Stimulated activated memory B cell treated with anti-CD40 and anti-IgM and Interleukin-4, amounts not matched to agents 10 μg/mL and 1 μg/mL and 100 μg/mL, for 72 hours (primary cell): Measurements from ENCODE around the gene UCP3.

Source experiments
- ATAC-seq: fragments of 150-1000 bp; cut with Tn5 transposase; 2 replicates; pipeline ENCODE4 v1.10.0; 2021
- H3K27ac Mint-ChIP-seq: one replicate; pipeline ENCODE4 v1.8.0; 2022; ENCODE audit warnings: mild to moderate bottlenecking, mixed read lengths
- H3K27me3 Mint-ChIP-seq: one replicate; pipeline ENCODE4 v1.8.0; 2022; ENCODE audit warnings: mixed read lengths
- H3K36me3 Mint-ChIP-seq: one replicate; pipeline ENCODE4 v1.8.0; 2022; ENCODE audit warnings: mixed read lengths
- H3K4me1 Mint-ChIP-seq: one replicate; pipeline ENCODE4 v1.8.0; 2022; ENCODE audit warnings: mixed read lengths
- H3K4me3 Mint-ChIP-seq: one replicate; pipeline ENCODE4 v1.8.0; 2022; ENCODE audit warnings: mild to moderate bottlenecking, moderate library complexity, mixed read lengths
- H3K9me3 Mint-ChIP-seq: one replicate; pipeline ENCODE4 v1.8.0; 2022; ENCODE audit warnings: mixed read lengths

The UCP3 gene

DNA sequence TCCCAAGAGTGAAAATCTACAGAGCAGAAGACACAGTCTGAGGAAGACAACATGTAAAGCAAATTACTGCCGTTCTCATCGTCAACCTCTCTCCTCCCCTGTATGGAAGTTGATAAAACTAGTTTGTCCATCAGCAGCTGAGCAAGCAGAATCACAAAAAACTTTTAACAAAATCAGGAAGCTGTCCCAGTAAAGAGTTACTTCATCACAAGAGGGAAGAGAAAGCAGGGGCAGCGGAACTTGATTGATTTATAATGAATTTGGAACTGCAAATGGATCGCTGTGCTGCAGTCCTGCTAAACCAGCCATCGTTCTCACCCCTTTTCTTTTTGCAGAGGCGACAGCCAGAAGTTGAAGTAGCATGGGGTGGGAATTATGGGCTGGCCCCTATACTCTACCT, 13.7 kb upstream of the UCP3 start:
- H3K27ac Mint-ChIP-seq: no peak overlapping the region
- no peak overlapping the region for H3K4me3 Mint-ChIP-seq
- ATAC-seq: no peak
- peaks cover 21% of the 10 kb centered on the region for H3K4me1 Mint-ChIP-seq
- H3K9me3 Mint-ChIP-seq: no peaks in the 10 kb centered on the region
- H3K36me3 Mint-ChIP-seq: peaks cover 20% of the 10 kb centered on the region
- H3K27me3 Mint-ChIP-seq: no peaks in the 10 kb centered on the region

DNA sequence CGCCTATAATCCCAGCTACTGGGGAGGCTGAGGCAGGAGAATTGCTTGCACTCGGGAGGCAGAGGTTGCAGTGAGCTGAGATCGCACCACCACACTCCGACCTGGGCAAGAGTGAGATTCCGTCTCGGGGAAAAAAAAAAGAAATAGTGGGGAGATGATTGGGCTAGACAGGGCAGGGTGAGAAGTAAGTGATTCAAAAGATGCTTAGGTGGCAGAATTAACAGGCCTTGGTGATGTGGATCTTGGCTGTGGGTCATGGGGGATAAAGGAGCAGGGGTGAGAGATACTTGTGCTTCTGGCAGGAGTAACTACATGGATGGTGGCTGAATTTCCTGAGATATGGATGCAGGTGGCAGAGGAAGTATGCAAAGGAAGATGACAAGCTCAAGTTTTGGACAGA, 13.1 kb upstream of the UCP3 start:
- Mint-ChIP-seq H3K27ac (no peak overlapping the region), H3K4me3 (no peak overlapping the region), H3K9me3 (no peaks in the 10 kb centered on the region), H3K27me3 (no peaks in the 10 kb centered on the region), H3K4me1 (peaks cover 24% of the 10 kb centered on the region), H3K36me3 (peaks cover 25% of the 10 kb centered on the region)
- ATAC-seq: no peak

GRCh38 chr11:74020539-74020938, 11.7 kb upstream of the UCP3 start:
- Mint-ChIP-seq H3K9me3 (no peaks in the 10 kb centered on the region), H3K27me3 (no peaks in the 10 kb centered on the region), H3K4me1 (peaks cover 30% of the 10 kb centered on the region), H3K36me3 (peaks cover 29% of the 10 kb centered on the region), H3K4me3 (no peak overlapping the region), H3K27ac (no peak overlapping the region)
- ATAC-seq: peak; percentile 81

GRCh38 chr11:74019860-74020259, 11.0 kb upstream of the UCP3 start:
- Mint-ChIP-seq H3K4me3 (no peak overlapping the region), H3K9me3 (no peaks in the 10 kb centered on the region), H3K36me3 (peaks cover 31% of the 10 kb centered on the region), H3K27ac (no peak overlapping the region), H3K4me1 (peaks cover 37% of the 10 kb centered on the region), H3K27me3 (no peaks in the 10 kb centered on the region)
- peak; percentile 76 for ATAC-seq

- H3K36me3 Mint-ChIP-seq: peaks cover 31% of the 10 kb centered on the region
- peak; percentile 49 for ATAC-seq
- no peak overlapping the region for H3K27ac Mint-ChIP-seq
Observed at GRCh38 chr11:74019104-74019738, 10.3 kb upstream of the UCP3 start.

GRCh38 chr11:74018331-74019005, 9.6 kb upstream of the UCP3 start:
- Mint-ChIP-seq H3K9me3 (no peaks in the 10 kb centered on the region), H3K27ac (no peak overlapping the region), H3K27me3 (no peaks in the 10 kb centered on the region), H3K4me1 (peaks cover 42% of the 10 kb centered on the region), H3K36me3 (peaks cover 25% of the 10 kb centered on the region), H3K4me3 (no peak overlapping the region)
- ATAC-seq: no peak

More at GRCh38 chr11:74019104-74019738, 10.3 kb upstream of the UCP3 start:
- Mint-ChIP-seq H3K9me3 (no peaks in the 10 kb centered on the region), H3K4me1 (peaks cover 43% of the 10 kb centered on the region), H3K27me3 (no peaks in the 10 kb centered on the region), H3K4me3 (no peak overlapping the region)

GRCh38 chr11:74017631-74018030, 8.7 kb upstream of the UCP3 start:
- ATAC-seq: no peak
- Mint-ChIP-seq H3K4me3 (no peak overlapping the region), H3K27me3 (no peaks in the 10 kb centered on the region), H3K4me1 (peaks cover 41% of the 10 kb centered on the region), H3K9me3 (no peaks in the 10 kb centered on the region), H3K27ac (no peak overlapping the region), H3K36me3 (peaks cover 21% of the 10 kb centered on the region)

DNA sequence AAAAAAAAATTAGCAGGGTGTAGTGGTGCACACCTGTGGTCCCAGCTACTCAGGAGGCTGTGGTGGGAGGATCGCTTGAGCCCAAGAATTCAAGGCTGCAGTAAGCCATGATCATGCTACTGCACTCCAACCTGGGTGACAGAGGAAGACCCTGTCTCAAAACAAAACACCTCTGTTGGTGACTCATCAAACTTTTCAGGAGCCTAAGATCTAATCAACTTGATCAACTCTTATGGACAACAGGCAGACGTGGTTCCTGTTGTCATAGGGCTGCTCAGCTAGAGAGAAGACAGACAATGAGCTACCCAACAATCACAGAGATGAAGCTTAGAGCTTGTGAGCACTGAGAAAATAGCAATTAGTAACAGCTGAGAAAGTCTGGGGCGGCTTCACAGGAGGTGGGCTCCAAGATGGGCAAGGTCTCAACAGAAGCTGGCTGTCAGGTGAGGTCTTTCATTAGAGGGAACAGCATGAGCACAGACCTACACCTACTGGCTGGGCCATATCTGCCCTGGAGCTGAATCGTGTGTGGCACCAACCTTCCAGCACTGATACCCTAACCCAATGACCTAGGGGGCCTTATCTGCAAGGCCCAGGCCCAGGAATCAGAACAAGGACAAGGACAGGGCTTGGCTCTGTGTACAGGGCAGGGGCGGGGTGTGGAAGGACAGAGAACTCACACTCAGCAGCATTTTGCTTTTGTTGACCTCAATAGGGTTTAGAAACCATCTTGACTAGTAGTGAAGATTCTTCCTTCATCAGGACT, 7.2 kb upstream of the UCP3 start:
- Mint-ChIP-seq H3K4me1 (peaks cover 56% of the 10 kb centered on the region), H3K27me3 (no peaks in the 10 kb centered on the region), H3K36me3 (peaks cover 28% of the 10 kb centered on the region), H3K27ac (peak overlapping the region; percentile 13), H3K9me3 (no peaks in the 10 kb centered on the region), H3K4me3 (no peak overlapping the region)
- ATAC-seq: no peak

DNA sequence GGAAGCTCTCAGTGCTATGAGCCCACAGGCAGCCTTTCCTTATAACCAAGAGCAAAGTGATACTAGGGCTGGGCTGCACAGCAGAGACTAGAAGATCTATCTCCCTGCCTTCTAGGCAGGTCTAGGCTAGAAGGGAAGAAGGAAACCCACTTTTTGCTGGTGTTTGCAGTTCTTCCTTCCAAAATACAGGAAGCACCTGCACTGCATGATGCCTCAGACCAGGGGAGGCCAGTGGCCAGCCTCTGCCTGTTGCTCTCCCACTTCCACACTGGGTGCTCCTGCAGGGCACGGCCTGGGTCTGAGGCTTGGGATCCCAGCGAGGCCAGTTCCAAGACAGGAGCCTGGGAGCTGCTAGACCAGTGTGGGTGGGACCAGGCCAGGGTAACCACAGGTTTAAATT, 6.0 kb upstream of the UCP3 start:
- Mint-ChIP-seq H3K9me3 (no peaks in the 10 kb centered on the region), H3K4me1 (peaks cover 69% of the 10 kb centered on the region), H3K36me3 (peaks cover 38% of the 10 kb centered on the region), H3K27me3 (no peaks in the 10 kb centered on the region), H3K27ac (peak overlapping the region; percentile 13), H3K4me3 (no peak overlapping the region)
- no peak for ATAC-seq

- peaks cover 38% of the 10 kb centered on the region for H3K36me3 Mint-ChIP-seq
- no peak overlapping the region for H3K4me3 Mint-ChIP-seq
- no peaks in the 10 kb centered on the region for H3K9me3 Mint-ChIP-seq
- no peaks in the 10 kb centered on the region for H3K27me3 Mint-ChIP-seq
- no peak overlapping the region for H3K27ac Mint-ChIP-seq
- H3K4me1 Mint-ChIP-seq: peaks cover 80% of the 10 kb centered on the region
- no peak for ATAC-seq
Observed at GRCh38 chr11:74013141-74013540, 4.3 kb upstream of the UCP3 start.

DNA sequence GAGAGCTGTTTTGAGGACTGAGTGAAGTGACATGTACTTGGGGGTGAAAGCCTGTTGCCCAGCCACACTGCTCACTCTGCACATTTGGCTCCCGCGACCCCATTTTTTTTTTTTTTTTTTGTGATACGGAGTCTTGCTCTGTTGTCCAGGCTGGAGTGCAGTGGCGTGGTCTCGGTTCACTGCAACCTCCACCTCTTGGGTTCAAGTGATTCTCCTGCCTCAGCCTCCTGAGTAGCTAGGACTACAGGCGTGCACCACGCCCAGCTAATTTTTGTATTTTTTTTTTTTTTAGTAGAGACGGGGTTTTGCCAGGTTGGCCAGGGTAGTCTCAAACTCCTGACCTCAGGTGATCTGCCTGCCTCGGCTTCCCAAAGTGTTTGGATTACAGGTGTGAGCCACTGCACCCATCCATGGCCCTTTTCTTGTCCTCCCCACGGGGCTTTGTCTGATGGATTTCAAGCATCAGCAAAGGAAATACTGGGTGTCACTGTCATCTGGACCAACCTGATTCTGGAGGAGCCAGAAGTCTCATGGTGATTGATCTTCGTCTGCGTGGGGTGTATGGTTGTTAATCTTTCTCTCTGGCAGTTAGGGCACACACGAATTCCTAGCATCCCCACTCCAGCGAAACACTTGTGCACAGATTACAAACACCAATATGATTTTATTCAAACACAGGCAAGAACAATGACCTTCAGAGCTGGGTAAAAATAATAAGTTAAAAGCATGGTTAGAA, 3.4 kb upstream of the UCP3 start:
- no peak for ATAC-seq
- peak overlapping the region; percentile 94 for H3K27ac Mint-ChIP-seq
- peaks cover 79% of the 10 kb centered on the region for H3K4me1 Mint-ChIP-seq
- peaks cover 36% of the 10 kb centered on the region for H3K36me3 Mint-ChIP-seq
- peak overlapping the region; percentile 49 for H3K4me3 Mint-ChIP-seq
- no peaks in the 10 kb centered on the region for H3K9me3 Mint-ChIP-seq
- H3K27me3 Mint-ChIP-seq: no peaks in the 10 kb centered on the region

- ATAC-seq: peak; percentile 95
- no peaks in the 10 kb centered on the region for H3K9me3 Mint-ChIP-seq
- peak overlapping the region; percentile 49 for H3K4me3 Mint-ChIP-seq
- H3K27me3 Mint-ChIP-seq: no peaks in the 10 kb centered on the region
- peaks cover 29% of the 10 kb centered on the region for H3K36me3 Mint-ChIP-seq
- peaks cover 76% of the 10 kb centered on the region for H3K4me1 Mint-ChIP-seq
- peak overlapping the region; percentile 94 for H3K27ac Mint-ChIP-seq
Observed at GRCh38 chr11:74011360-74012073, 2.6 kb upstream of the UCP3 start.

DNA sequence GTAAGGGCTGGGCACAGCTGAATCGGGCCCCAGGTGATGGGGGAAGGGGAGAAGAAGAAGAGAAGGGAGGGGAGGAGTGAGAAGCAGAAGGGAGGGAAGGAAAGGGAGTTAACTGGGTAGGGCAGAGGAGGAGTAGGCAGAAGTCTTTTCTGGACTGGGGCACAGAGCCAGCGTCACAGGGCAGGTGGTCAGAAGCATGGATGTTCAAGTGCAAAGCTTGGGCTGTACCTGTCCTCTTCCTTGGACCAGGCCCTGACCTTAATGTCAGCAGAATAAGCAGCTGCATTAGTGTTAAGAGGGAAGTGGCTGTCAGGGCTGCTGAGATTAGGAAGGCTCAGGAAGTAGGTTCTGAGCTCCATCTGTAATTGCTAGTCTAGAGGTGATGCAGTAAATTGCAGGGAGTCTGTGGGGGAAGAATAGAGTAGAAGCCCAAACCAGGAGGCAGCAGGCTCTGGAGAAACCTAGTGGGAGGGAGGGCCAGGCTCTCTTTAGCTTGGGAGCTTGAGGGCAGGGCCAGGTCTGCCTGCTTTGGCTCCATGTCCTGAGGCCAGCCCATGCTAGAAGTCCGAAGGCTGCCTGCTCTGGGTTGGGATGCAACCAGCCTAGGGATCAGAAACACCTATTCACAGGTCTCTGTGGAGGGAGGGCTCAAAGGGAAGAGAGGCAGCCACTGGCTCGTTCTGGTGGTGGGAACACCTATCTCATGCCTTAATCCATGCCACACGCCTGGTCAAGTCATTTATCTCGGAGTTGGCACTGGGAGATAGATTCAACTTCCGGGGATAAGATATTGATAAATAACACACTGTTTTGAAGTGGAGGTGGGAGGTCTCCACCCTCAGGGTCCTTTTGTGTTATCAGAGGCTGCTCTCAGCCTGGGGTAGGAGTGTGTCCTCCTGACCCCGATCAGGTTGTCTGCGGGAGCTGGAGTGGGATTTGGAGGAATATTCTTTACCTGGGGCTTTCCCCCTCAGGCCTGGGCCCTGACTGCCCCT, 1.7 kb upstream of the UCP3 start:
- H3K4me1 Mint-ChIP-seq: peaks cover 76% of the 10 kb centered on the region
- peak overlapping the region; percentile 49 for H3K4me3 Mint-ChIP-seq
- peaks cover 20% of the 10 kb centered on the region for H3K36me3 Mint-ChIP-seq
- H3K9me3 Mint-ChIP-seq: no peaks in the 10 kb centered on the region
- ATAC-seq: no peak
- H3K27me3 Mint-ChIP-seq: no peaks in the 10 kb centered on the region
- H3K27ac Mint-ChIP-seq: peak overlapping the region; percentile 94
